HG03103 (cell line): ENCODE data around the gene PTPRE.

Experiments used
- ATAC-seq: cut with Tn5 transposase; IDR thresholded peaks from one replicate; pipeline ENCODE4 v1.9.1; 2021; ENCODE audit warnings: low read depth; ENCODE audit not compliant: unreplicated experiment

The PTPRE gene

DNA sequence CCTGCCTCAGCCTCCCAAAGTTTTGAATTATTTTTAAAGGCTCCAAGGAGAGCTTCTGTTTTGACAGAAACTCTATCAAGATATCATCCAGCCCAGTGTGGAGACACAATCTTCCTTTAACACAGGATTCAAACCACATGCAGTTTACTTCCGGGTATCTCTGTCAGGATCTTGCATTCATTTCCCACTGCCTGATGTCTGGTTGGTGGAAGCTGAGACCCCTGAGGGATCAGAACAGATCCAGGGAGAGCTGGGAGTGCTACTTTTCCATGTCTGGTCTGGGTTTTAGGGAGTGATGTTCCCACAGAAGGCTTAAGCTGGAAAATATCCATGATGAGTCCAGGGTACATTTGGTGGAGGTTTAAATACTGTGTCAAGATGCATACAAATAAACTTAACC, 16.7 kb downstream of the PTPRE start:
- ATAC-seq, result no peak

DNA sequence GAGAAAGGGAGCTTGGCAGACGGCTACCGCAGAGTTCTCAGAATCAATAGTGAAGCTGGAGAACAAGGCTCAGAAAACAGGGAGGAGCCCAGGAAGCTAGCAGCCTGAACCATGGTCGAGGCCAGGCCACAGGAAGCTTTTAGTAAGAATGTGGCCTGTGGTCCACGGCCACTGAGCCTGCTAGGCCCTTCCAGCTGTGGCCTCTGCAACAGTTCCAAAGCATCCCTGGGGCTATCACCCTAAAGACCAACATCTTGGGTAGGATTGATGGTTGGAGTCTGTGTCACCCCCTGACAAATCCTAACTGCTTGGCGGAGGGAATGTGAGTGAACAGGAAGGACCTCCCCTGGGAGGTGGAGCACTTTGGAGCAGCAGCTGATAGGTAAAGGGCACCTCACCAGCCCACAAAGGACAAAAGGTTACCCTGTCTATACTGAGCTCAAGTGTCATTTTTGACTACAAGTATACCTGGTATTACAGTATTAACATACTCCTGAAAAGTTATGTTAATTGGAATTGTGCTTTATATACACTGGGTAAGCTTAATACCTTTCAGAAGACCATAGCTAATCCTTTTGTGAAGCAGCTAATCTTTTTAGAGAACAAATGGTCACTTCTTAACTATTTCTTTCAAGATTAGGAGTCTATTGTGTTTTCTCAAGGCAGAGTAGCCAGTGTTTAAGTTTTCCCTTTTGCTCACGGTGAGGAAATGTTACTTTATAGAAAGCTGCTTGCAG, 18.7 kb downstream of the PTPRE start:
- ATAC-seq, result no peak

DNA sequence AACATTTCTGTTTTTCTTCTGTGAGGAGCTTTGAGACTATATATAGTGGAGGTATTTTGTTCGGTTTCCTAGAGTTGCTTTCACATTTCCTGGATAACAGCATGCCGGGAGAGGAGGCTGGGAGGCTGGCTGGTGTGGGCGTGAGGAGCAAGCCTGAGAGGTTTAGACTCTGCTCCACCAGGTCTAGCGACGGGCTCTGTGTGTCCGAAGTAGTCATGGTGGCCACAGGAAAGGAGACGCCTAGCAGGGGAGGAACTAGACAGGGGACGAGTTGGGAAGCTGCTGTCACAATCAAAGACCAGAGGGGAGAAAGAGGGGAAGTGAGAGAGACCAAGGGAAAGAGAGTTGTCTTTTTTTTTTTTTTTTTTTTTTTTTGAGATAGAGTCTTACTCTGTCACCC, 19.6 kb downstream of the PTPRE start:
- no peak for ATAC-seq

DNA sequence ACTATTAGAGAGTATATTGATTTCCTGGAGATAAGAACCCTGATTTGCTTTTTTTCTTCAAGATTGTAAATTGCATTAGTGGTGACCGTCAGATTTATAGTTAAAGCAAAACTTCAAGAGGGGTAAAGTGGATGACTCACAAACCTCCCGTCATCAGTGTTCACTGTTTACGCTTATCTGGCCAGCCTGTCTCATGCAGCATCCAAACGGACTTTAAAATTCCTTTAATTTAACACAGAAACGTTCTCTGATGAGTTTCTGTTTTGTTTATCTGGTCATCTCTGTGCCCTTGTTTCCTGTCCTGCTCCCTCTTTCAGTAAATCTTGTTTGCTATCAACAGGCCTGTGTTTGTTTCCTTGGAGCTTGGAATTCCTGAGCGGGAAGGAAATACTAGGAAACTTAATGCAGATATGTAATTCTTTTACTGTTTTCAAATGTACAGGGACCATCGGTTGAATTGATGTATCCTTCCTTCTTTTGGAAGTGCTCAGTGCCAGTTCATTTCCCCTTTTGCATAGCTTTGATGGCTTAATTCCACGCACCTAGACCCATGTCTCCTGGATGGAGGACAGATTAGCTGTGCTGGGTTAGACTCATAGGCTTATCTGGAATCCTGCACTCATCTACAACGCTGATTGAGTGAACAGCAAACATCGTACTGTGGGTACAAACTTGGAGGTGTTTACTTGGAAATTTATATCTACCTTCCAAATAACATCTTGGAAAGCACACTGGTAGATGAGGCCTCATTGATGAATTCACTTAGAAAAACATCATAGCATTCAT, 21.3 kb downstream of the PTPRE start:
- no peak for ATAC-seq

DNA sequence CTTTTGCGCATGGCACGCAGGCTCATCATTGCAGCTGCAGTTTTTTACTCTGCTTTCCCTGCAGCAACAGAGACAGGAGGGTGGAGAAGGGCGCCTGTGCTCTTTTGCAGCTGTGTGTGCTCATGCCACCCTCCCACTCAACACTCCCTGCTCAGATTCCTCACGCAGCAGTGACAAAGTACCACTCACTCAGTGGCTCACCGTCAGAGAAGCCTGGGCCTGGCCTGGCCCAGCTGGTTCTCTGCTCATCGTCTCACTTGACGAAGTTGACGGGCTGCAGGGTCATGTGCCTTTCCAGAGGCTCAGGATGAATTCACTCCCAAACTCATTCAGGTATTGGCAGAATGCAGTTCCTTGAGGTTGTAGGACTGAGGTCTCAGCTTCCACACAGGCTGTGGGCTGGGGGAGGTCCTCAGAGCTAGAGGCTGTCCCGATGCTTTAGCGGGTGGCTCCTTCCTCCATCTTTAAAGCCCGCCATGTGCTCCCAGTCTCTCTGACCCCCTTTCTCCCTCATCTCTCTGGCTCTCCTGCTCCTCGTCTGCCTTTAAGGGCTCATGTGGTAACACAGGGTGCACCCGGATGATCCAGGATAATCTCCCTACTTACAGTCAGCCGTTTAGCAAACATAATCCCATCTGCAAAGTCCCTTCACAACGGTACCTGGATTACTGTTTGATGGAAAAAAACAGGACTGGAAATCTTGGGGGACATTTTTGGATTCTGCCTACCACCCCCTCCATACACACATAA, 25.8 kb downstream of the PTPRE start:
- ATAC-seq, result no peak

DNA sequence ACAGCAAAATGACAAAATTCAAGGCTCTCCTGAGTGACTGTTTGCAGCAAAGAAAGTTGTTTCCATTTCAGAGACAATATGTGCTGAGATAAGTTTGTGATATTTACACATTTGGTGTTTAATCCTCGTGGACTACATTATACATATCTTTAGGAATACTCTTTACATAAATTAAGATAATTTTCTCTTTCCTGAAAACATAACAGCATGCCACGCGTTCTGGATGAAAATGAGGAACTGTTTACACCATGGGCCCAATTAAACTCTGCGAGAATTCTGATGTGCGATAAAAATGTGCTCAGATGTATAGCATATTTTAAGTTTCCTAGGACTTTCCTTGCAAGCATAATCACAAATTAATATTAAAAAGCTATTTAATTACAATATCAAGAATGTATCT, 26.4 kb downstream of the PTPRE start:
- no peak for ATAC-seq

DNA sequence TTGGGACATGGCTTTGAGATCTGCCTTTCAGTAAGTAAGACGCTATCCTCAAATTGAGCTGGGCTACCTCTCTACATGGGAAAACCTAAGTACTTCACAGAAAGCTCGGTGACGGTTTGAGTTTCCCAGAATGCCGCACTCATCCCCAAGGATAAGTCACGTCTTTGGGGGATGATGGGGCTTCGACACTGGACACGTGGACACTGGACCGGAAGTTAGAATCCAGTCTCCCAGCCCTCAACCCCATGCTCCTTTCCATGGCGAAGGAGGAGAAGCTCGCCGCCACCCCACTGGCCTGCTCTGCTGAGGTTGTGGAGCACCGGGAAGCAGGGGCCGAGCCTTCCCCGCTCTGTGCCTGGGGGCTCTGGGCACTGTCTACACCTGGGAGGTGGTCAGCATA, 27.5 kb downstream of the PTPRE start:
- ATAC-seq, result no peak

DNA sequence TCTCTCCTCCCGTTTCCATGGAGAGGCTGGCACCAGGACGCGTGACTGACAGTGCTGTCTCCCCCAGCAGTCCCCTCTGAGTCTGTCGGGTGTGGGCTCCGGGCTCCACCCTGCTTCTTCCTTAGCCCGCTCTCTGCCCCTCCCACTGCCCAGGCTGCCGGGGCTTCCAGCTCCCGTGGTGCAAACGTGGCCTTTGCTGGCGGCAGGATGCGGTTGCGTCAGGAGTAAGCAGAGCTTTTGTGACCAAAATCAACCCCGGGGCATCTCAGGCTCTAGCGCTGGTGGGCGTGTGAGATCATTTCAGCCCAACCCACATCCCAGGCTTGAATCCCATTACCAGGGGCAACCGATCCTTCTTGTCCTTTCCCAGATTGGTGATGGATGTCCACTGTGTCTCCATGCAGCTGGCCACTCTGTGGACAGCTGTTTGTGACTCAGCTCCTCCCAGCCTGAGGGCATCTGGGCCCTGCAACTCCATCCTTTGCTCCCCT, 28.2 kb downstream of the PTPRE start:
- no peak for ATAC-seq

DNA sequence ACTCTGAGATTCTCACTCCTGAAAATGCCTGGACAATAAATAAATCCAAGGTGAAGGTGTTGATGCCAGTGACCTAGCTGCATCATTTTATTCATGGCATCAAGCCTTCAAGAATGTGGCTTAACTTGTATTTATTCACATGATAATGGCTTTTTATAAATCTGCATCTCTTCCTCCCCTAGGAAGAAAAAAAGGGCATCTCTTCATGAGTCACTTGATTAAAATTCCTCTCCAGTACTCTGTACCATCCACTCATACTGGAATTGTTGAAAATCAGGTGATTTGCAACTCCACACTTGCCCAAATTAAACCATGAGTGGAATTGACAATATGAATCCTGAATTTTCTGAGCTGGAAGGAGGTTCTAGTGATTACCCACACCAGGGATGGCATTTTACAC, 30.2 kb downstream of the PTPRE start:
- ATAC-seq, result no peak

DNA sequence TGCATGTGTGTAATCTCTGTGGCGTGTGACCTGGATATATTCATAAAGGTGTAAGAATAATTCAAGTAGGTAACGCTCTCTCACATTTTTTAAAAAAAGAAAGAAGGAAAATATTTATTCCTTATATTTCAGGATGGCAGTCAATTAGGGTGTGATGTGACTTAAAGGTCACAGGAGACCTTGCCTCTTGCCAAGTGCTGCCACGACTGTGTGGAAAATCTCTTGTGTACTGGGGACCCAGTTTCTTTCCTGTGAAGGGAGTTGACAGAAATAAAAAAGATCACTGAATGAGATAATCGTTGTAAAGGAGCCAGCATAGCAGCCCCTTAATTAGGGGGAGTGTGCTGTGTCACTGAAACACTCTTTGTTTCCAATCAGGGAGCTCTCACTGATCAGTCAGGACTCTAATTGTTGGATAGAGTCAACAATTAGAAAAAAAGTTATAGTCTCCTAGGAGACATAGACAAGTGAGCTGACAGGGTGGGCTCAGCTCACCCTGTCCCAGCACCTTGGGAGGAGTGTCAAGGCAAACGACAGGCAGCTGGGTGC, 31.1 kb downstream of the PTPRE start:
- ATAC-seq, result no peak

DNA sequence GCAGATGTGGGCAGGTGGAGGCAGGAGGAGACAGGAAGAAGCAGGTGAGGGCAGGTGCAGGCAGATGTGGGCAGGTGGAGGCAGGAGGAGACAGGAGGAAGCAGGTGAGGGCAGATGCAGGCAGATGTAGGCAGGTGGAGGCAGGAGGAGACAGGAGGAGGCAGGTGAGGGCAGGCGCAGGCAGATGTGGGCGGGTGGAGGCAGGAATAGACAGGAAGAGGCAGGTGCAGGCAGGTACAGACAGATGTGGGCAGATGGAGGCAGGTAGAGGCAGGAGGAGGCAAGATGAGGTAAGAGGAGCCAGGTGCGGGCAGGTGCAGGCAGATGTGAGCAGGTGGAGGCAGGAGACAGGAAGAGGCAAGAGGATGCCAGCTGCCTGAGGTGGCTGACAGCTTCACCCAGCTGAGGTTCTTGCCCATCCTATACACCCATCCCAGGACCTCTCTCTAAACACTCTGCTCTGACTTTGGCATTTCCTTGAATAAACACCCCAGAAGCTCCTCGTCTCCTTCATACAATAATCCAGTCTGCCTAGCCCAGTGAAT, 33.0 kb downstream of the PTPRE start:
- ATAC-seq, result no peak

DNA sequence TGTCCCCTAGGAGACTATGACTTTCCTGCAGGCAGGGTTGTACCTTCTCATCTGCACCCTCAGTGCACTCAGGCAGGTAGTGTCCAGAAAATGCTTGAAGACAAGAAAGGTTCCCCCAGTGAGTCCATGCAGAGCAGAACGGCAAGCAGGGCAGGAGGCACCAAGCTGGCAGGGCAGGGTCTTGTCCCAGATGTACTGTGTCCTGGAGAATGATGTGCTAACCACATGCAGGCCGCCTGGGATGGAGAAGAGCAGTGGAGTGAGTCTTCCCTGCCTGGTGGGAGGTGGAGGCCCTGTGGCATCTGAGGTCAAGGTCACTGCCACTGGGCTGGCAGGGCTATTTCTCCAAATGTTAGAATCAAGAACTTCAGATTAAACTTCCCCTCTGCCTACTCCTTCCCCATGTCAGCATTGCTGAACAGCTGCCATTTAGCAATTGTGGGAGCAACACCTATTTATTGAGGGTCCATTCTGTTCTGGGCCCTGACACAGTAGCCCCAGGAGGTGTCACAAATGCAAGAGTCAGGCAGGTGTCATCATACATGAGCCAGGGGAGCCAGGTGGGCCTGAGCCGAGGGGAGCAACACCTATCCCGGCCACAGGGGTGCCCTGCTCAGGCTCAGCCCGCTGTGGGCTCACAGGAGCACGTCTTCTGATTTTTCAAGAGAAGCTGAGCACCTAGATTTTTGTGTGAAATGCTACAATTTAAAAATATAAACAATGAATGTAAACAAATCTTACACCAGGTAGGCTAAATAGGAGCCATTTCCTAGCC, 34.1 kb downstream of the PTPRE start:
- ATAC-seq, result no peak

DNA sequence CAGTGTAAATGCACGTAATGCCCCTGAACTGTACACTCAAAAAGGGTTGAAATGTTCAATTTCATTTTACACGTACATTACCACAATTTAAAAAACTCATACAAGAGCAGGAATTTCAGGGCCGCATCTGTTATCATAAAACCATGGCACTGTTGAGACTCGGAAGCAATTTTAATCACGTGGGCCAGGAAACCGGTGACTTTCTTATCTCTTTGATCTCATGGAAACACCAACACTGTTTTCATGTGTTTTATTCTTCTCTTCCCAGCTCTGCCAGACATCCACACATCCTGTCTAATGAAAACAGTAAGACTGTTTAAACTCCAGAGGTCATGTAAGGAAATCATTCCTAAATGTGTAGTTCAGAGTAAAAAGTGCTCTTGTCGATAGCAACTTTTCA, 35.9 kb downstream of the PTPRE start:
- ATAC-seq, result no peak

DNA sequence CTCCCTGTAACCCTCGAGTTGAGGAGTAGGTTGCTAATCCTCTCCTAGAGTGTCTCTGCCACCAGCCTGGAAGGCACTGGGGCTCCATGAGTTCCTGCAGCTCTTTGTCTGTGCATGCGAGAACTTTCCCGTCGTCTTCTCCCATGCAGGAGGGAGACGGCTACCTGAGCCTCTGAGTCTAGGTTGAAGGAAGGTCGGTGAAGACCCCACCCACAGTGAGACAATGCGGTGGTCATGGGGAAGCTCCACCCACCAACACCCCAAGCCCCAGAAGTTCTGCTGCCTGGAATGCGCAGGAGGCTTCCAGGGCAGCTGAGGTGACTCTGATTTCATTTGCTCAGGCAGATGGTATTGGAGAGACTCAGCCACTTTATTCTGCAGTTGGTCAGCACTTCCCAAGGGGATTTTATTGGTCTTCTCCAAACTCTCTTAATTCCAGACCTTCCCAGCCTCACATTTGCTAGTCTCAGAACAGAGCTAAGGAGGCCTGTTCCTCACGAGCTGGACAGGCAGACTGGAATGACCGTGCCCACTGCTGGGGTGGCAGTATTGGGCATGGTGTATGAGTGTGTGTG, 36.5 kb downstream of the PTPRE start:
- no peak for ATAC-seq

DNA sequence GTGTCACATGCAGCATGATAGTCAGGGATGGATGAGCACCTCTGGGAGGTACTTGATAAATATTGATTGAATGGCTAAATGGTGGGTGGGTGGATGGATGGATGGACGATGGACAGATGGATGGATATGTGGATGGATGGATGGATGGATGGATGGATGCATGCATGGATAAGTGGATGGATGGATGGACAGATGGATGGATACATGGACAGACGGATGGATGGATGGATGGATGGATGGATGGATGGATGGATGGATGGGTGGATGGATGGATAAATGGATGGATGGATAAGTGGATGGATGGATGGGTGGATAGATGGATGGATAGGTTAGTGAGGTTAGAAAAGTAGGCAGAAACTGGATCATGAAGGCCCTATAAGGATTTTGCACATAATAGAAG, 37.4 kb downstream of the PTPRE start:
- no peak for ATAC-seq

DNA sequence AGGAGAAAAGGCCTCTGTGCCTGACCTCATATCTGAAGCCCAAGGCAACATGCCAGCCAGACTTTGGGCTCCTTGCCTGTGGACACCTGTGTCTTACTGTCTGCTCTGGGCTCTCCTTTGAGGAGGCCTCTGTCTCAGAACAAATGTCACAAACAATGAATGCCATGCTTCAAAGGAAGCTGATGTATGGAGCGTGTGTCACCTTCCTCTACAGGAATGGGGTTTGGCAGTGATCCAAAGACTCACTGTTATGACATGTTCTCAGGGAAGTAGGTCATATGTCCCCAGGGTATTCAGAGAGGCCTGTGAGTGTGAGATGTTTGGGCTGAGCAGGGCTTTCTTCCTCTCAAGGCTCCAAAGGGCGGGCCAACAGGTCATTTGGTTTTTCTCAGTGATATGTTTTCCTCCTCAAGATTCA, 38.4 kb downstream of the PTPRE start:
- ATAC-seq, result no peak

DNA sequence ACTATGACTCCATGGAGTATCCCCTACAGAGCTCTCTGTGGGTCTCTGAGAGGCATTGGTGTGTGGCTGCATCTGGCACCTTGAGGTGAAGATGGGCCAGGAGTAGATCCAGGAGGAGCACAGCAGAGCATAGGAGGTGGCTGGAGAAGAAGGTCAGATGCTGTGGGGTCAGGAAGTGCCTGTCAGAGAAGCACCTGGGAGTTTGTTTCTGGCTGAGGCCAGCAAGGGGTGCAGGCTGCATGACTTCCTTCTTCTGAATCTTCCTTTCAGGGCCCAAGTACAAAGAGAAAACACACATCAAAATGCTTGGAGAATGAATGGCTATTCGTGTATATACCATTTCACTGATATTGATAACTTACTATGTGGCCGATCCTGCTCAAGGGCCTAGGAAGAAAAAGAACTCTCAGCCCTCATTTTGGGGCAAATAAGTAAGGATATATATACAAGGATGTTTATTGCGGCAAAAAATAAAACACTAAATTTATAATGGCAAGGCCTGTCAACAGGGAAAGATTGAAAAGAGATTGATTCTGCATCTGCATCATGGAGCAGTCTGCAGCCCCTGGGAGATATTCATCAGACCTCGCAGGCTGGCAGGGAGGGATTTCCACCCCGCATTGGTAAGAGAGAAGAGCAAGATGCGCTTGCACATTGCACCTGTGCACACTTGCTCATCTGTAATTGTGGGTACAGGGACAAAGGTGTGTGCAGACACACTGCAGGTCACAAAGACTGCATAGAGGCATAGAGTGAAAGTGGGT, 39.2 kb downstream of the PTPRE start:
- no peak for ATAC-seq

DNA sequence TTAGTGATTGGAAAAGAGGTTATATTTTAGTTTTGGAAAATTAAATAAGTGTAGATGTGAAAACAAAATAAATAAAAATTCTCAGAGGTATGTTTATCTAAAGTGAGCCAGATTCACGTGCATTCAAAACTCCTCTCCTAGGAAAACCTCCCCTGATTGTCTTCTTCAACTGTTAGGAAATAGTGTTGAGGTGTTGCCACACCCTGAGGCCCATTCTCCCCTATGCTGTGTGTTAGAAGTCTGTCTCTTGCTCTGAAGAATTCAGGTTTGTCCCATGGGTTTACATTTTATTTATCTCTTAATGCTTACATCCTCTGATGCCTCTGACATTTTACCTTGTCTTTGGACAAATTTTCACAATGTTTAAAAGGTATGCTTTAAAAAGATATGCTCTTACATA, 40.3 kb downstream of the PTPRE start:
- no peak for ATAC-seq

DNA sequence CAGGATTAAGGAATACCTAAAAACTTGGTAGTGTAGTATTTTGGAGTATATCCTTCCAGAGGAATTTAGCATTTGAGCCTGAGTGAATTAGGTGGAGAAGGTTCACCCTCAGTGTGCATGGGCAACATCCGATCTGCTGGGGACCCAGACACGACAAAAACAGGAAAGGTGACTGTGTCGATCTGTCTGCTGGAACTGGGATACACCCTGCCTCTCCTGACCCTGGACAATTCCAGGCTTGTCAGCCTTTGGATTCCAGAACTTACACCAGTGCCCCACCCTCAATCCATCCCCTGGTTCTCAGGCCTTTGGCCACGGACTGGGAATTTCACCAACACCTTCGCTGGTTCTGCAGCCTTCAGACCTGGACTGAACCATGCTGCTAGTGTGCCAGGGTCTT, 41.9 kb downstream of the PTPRE start:
- no peak for ATAC-seq
